IMR-90 (cell line): ENCODE results near the gene TCF4.

Experiments
- CHD1 ChIP-seq: IDR thresholded peaks from 2 replicates; pipeline ENCODE4 v1.6.1; 2012; ENCODE audit warnings: low read depth, low read length, improper control_type of control experiment
- ELK1 ChIP-seq: fragments of 150-350 bp; IDR thresholded peaks from 2 replicates; pipeline ENCODE4 v1.6.1; 2016; ENCODE audit warnings: low read depth, mild to moderate bottlenecking, low read length, moderate library complexity, borderline replicate concordance
- POLR2A ChIP-seq: IDR thresholded peaks from 2 replicates; pipeline ENCODE4 v1.6.1; 2012; ENCODE audit warnings: mild to moderate bottlenecking, low read depth, low read length
- TF ChIP-seq, protein P1 (sequence below): conservative IDR thresholded peaks from 2 replicates; pipeline ENCODE4 v1.5.1; 2012; ENCODE audit warnings: mild to moderate bottlenecking, low read depth, low read length, improper control_type of control experiment

DNA sequence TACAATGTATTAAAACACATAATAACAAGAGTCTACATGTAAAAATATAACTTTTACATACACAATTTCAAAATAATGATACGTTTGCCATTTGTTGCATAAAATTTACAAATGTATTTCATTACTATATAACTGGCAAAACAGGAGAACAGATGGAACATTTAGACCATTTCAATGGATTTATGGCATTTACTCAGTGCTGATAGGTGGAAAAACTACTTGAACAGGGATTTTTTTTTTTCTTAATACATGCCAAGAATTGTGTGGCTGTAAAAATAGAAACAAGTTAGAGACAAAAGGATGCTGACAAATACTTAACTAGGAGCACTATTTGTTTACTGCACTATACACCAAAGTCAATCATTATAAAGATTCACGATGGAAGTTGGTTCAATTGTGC is 361.9 kb downstream of the TCF4 start:
- TF ChIP-seq CHD1: no peak
- no peak for TF ChIP-seq POLR2A
- TF ChIP-seq, protein P1, sequence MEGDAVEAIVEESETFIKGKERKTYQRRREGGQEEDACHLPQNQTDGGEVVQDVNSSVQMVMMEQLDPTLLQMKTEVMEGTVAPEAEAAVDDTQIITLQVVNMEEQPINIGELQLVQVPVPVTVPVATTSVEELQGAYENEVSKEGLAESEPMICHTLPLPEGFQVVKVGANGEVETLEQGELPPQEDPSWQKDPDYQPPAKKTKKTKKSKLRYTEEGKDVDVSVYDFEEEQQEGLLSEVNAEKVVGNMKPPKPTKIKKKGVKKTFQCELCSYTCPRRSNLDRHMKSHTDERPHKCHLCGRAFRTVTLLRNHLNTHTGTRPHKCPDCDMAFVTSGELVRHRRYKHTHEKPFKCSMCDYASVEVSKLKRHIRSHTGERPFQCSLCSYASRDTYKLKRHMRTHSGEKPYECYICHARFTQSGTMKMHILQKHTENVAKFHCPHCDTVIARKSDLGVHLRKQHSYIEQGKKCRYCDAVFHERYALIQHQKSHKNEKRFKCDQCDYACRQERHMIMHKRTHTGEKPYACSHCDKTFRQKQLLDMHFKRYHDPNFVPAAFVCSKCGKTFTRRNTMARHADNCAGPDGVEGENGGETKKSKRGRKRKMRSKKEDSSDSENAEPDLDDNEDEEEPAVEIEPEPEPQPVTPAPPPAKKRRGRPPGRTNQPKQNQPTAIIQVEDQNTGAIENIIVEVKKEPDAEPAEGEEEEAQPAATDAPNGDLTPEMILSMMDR: no peak
- no peak for TF ChIP-seq ELK1
